ENCODE results near the gene OR2W3.

Gene OR2W3

DNA sequence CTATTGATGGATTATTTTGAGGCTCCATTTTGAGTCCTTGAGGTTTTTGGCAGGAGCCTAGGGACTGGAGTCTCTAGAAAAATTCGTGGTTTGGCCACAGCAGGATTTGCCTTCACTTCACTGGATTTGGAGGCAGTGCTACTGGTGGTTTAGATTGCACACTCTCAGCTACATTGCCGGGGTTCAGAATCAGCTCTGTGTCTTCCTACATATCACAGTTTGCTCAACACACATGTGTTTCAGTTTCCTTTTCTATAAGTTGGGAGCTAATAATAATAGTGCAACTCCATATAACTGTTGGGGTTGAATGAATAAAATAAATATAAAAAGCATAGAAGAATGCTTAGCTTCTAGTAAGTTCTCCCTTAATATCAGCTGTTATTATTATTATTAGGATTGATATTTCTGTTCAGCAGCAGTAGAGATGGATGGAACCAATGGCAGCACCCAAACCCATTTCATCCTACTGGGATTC is at the start of gene OR2W3:
TSS of gene OR2W3 (plus strand) at position 425 of the 475 bp plus-strand sequence. CDS start at position 425, 0 bp downstream.
- Histone ChIP-seq H4K20me1 (ENCODE audit: insufficient read depth, low read length) (no peaks in the 10 kb centered on the region), H3K4me2 (ENCODE audit: low read depth, low read length) (no peak within 1 kb of the TSS), H2AFZ (ENCODE audit: low read length) (no peak within 1 kb of the TSS), H3K9me3 (replicated peaks; ENCODE audit: insufficient read depth, low read length) (no peaks in the 10 kb centered on the region), H3K9ac (ENCODE audit: low read length) (no peak within 1 kb of the TSS), H3K9me2 (replicated peaks; ENCODE audit: insufficient read depth, low read length) (no peaks in the 10 kb centered on the region), H3K27me3 (replicated peaks; ENCODE audit: insufficient read depth, low read length) (no peaks in the 10 kb centered on the region), H3K4me1 (ENCODE audit: low read length) (no peaks in the 10 kb centered on the region), H3K4me3 (ENCODE audit: low read length) (no peak within 1 kb of the TSS), H3K36me3 (replicated peaks; ENCODE audit: insufficient read depth, low read length) (no peaks in the 10 kb centered on the region), H3K27ac (ENCODE audit: low read length) (no peak within 1 kb of the TSS), H3K79me2 (ENCODE audit: low read length) (no peaks in the 10 kb centered on the region), H3F3A (ENCODE audit: insufficient read depth, low read length) (no peaks in the 10 kb centered on the region)
- DNase-seq: no peak
- no peak for TF ChIP-seq EZH2phosphoT487 (IDR thresholded peaks at IDR 0.05; ENCODE audit: low read length)
- TF ChIP-seq, protein P1, sequence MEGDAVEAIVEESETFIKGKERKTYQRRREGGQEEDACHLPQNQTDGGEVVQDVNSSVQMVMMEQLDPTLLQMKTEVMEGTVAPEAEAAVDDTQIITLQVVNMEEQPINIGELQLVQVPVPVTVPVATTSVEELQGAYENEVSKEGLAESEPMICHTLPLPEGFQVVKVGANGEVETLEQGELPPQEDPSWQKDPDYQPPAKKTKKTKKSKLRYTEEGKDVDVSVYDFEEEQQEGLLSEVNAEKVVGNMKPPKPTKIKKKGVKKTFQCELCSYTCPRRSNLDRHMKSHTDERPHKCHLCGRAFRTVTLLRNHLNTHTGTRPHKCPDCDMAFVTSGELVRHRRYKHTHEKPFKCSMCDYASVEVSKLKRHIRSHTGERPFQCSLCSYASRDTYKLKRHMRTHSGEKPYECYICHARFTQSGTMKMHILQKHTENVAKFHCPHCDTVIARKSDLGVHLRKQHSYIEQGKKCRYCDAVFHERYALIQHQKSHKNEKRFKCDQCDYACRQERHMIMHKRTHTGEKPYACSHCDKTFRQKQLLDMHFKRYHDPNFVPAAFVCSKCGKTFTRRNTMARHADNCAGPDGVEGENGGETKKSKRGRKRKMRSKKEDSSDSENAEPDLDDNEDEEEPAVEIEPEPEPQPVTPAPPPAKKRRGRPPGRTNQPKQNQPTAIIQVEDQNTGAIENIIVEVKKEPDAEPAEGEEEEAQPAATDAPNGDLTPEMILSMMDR (IDR thresholded peaks at IDR 0.05; ENCODE audit: low read length): no peak
- no peak for TF ChIP-seq EZH2 (optimal IDR thresholded peaks at IDR 0.05; ENCODE audit: low read depth, low read length)

DNA sequence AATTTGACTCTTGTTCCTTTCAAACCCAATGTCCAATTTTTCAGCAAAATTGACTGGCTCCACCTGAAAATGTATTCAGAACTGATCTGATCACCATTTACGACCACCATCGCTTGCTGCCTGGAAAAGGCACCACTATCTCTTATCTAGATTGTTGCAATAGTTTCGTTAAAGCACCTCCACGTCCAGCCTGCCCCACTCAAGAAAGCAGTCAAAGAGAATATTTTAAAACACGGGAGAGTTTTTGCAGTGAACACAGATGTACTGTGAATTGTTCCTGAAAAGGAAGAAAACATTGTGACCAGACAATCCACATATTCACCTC is 49.7 kb upstream of the OR2W3 start:
- Histone ChIP-seq H4K20me1 (ENCODE audit: insufficient read depth, low read length) (no peaks in the 10 kb centered on the region), H3K79me2 (ENCODE audit: low read length) (no peaks in the 10 kb centered on the region), H3K9ac (ENCODE audit: low read length) (no peak overlapping the region), H3K36me3 (replicated peaks; ENCODE audit: insufficient read depth, low read length) (no peaks in the 10 kb centered on the region), H3F3A (ENCODE audit: insufficient read depth, low read length) (no peaks in the 10 kb centered on the region), H2AFZ (ENCODE audit: low read length) (no peak overlapping the region), H3K4me2 (ENCODE audit: low read depth, low read length) (no peak overlapping the region), H3K4me3 (ENCODE audit: low read length) (no peak overlapping the region), H3K9me2 (replicated peaks; ENCODE audit: insufficient read depth, low read length) (no peaks in the 10 kb centered on the region), H3K27ac (ENCODE audit: low read length) (no peak overlapping the region), H3K4me1 (ENCODE audit: low read length) (no peaks in the 10 kb centered on the region), H3K27me3 (replicated peaks; ENCODE audit: insufficient read depth, low read length) (no peaks in the 10 kb centered on the region), H3K9me3 (replicated peaks; ENCODE audit: insufficient read depth, low read length) (no peaks in the 10 kb centered on the region)
- DNase-seq: no peak
- TF ChIP-seq EZH2 (optimal IDR thresholded peaks at IDR 0.05; ENCODE audit: low read depth, low read length) (no peak), EZH2phosphoT487 (IDR thresholded peaks at IDR 0.05; ENCODE audit: low read length) (no peak)
- TF ChIP-seq, protein P1 (IDR thresholded peaks at IDR 0.05; ENCODE audit: low read length): no peak

DNA sequence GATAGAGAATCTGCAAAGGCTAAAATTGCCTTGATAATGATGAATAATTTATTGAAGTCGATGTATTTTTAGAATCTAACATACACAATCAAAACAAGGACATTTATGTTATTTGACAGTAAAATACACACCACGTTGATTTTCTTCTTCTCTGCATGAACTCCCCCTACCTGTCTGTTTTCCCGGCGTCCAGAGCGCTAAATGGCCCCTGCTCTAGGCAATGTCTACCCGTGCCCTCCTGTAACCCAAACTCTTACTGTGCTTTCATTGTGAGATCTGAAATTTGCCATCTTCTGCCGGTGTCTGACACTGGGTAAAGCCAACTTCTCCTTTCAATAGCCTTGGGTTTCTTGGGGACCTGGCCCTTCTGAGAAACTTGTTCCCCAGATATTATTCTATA is 47.0 kb upstream of the OR2W3 start:
- no peak overlapping the region for H3K9ac ChIP-seq (ENCODE audit: low read length)
- TF ChIP-seq, protein P1 (IDR thresholded peaks at IDR 0.05; ENCODE audit: low read length): no peak
- TF ChIP-seq EZH2phosphoT487 (IDR thresholded peaks at IDR 0.05; ENCODE audit: low read length) (no peak), EZH2 (optimal IDR thresholded peaks at IDR 0.05; ENCODE audit: low read depth, low read length) (no peak)
- DNase-seq: no peak
- no peaks in the 10 kb centered on the region for H3K9me2 ChIP-seq (replicated peaks; ENCODE audit: insufficient read depth, low read length)
- no peak overlapping the region for H3K4me2 ChIP-seq (ENCODE audit: low read depth, low read length)
- H3F3A ChIP-seq (ENCODE audit: insufficient read depth, low read length): no peaks in the 10 kb centered on the region
- H4K20me1 ChIP-seq (ENCODE audit: insufficient read depth, low read length): no peaks in the 10 kb centered on the region
- no peaks in the 10 kb centered on the region for H3K36me3 ChIP-seq (replicated peaks; ENCODE audit: insufficient read depth, low read length)
- no peaks in the 10 kb centered on the region for H3K79me2 ChIP-seq (ENCODE audit: low read length)
- H3K27ac ChIP-seq (ENCODE audit: low read length): no peak overlapping the region
- no peaks in the 10 kb centered on the region for H3K27me3 ChIP-seq (replicated peaks; ENCODE audit: insufficient read depth, low read length)
- H3K4me3 ChIP-seq (ENCODE audit: low read length): no peak overlapping the region
- no peaks in the 10 kb centered on the region for H3K4me1 ChIP-seq (ENCODE audit: low read length)
- no peak overlapping the region for H2AFZ ChIP-seq (ENCODE audit: low read length)
- H3K9me3 ChIP-seq (replicated peaks; ENCODE audit: insufficient read depth, low read length): no peaks in the 10 kb centered on the region
